Mesothelial cell of epicardium (in vitro differentiated cells): ENCODE data around the gene MAP3K21. TPM values are rescaled to one million over a fixed set of nuclear protein-coding genes. Genes with fewer than 3 reads are reported as not detected.

Experiments used
- DNase-seq, 2 experiments: peaks; one replicate each; pipeline ENCODE4 v3.0.0; 2021; ENCODE audit warnings: low spot score in 2 of 2; ENCODE audit not compliant: unreplicated experiment in 2 of 2
- H3K27ac Mint-ChIP-seq: 2 replicates; pipeline ENCODE4 v1.8.0; 2021; ENCODE audit warnings: mixed read lengths
- H3K27me3 Mint-ChIP-seq: 2 replicates; pipeline ENCODE4 v1.8.0; 2021; ENCODE audit warnings: low read depth, mixed read lengths
- H3K36me3 Mint-ChIP-seq: 2 replicates; pipeline ENCODE4 v1.8.0; 2021; ENCODE audit warnings: mixed read lengths
- H3K4me1 Mint-ChIP-seq: 2 replicates; pipeline ENCODE4 v1.8.0; 2021; ENCODE audit warnings: mixed read lengths
- H3K4me3 Mint-ChIP-seq: 2 replicates; pipeline ENCODE4 v1.8.0; 2021; ENCODE audit warnings: mild to moderate bottlenecking, moderate library complexity, mixed read lengths
- H3K9me3 Mint-ChIP-seq: 2 replicates; pipeline ENCODE4 v1.8.0; 2021; ENCODE audit warnings: mixed read lengths
- CTCF ChIP-seq: fragments of 200-600 bp; sonication (generic); IDR thresholded peaks from one replicate; pipeline ENCODE4 v1.5.0; 2021; ENCODE audit warnings: antibody characterized with exemption; ENCODE audit not compliant: unreplicated experiment
- total RNA-seq: library from RNA; stranded (reverse); gene quantifications from 3 replicates; pipeline ENCODE4 v1.2.1, GENCODE V29; 2021

MAP3K21 gene
- total RNA-seq, 1 donor from 2014 or later = 6.6 TPM

- Mint-ChIP-seq H3K9me3 (peaks cover 36% of the 10 kb centered on the region), H3K27ac (no peak overlapping the region), H3K4me3 (no peak overlapping the region), H3K36me3 (peaks cover 35% of the 10 kb centered on the region), H3K27me3 (peaks cover 1% of the 10 kb centered on the region), H3K4me1 (no peaks in the 10 kb centered on the region)
- DNase-seq = no peak
- no peak for TF ChIP-seq CTCF
Measured at GRCh38 chr1:233383984-233384383, 56.5 kb downstream of the MAP3K21 start.

GRCh38 chr1:233386336-233386735 is 58.8 kb downstream of the MAP3K21 start:
- DNase-seq = no peak
- Mint-ChIP-seq H3K9me3 (peaks cover 35% of the 10 kb centered on the region), H3K27me3 (peaks cover 3% of the 10 kb centered on the region), H3K4me3 (no peak overlapping the region), H3K27ac (no peak overlapping the region), H3K36me3 (peaks cover 22% of the 10 kb centered on the region), H3K4me1 (peaks cover 7% of the 10 kb centered on the region)
- TF ChIP-seq CTCF = no peak

DNA sequence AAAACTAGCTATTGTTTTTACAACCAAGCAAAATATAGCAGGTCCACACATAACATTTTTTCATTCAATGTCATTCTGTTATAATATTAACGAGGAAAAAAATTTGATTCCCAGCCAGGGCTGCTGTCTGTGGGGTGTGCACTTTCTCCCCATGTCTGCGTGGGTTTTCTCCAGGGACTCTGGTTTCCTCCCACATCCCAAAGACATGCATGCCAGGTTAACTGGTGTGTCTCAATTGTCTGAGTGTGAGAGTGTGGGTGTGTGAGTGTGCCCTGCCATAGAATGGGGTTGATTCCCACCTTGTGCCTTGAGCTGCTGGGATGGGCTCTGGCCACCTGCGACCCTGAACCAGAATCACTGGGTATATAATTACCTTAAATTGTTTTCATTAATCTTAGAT is 60.1 kb downstream of the MAP3K21 start:
- no peak for DNase-seq
- TF ChIP-seq CTCF = no peak
- H3K27me3 Mint-ChIP-seq = peaks cover 11% of the 10 kb centered on the region
- peaks cover 9% of the 10 kb centered on the region for H3K4me1 Mint-ChIP-seq
- H3K36me3 Mint-ChIP-seq = peaks cover 17% of the 10 kb centered on the region
- peaks cover 30% of the 10 kb centered on the region for H3K9me3 Mint-ChIP-seq
- no peak overlapping the region for H3K4me3 Mint-ChIP-seq
- no peak overlapping the region for H3K27ac Mint-ChIP-seq

- Mint-ChIP-seq H3K36me3 (peaks cover 4% of the 10 kb centered on the region), H3K4me3 (no peak overlapping the region), H3K9me3 (peaks cover 20% of the 10 kb centered on the region), H3K27ac (no peak overlapping the region), H3K27me3 (peaks cover 22% of the 10 kb centered on the region), H3K4me1 (peaks cover 9% of the 10 kb centered on the region)
- TF ChIP-seq CTCF = no peak
- DNase-seq = no peak
Measured at GRCh38 chr1:233389169-233389568, 61.6 kb downstream of the MAP3K21 start.

- Mint-ChIP-seq H3K27ac (no peak overlapping the region), H3K4me3 (no peak overlapping the region), H3K36me3 (peaks cover 2% of the 10 kb centered on the region), H3K27me3 (peaks cover 24% of the 10 kb centered on the region), H3K9me3 (peaks cover 20% of the 10 kb centered on the region), H3K4me1 (peaks cover 9% of the 10 kb centered on the region)
- TF ChIP-seq CTCF = no peak
- DNase-seq = no peak
Measured at GRCh38 chr1:233389893-233390292, 62.4 kb downstream of the MAP3K21 start.
